Measurements from ENCODE around the gene TMEM132A.
"Not testable (repeated sequence)": the region's sequence is repeated elsewhere in the genome, so short reads cannot be mapped to it uniquely, and the experiment has no call there.

TMEM132A gene

DNA sequence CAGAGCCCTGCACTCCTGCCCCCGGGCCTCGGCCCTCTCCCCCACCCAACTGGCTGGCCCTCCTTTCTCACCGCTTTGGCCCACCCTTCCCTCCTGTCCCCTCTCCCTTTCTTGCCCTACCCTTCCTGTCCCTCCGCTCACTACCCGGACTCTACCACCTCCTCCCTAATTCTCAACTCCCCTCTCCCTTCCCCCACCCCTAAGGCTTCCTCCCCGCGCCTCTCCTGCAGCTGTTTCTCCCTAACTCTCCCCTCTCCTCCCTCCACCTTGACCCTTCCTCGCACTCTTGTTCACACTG, 27.3 kb downstream of the TMEM132A start:
- intact Hi-C loops (cut with DNase I), result no loop called here
- no peak for DNase-seq

DNA sequence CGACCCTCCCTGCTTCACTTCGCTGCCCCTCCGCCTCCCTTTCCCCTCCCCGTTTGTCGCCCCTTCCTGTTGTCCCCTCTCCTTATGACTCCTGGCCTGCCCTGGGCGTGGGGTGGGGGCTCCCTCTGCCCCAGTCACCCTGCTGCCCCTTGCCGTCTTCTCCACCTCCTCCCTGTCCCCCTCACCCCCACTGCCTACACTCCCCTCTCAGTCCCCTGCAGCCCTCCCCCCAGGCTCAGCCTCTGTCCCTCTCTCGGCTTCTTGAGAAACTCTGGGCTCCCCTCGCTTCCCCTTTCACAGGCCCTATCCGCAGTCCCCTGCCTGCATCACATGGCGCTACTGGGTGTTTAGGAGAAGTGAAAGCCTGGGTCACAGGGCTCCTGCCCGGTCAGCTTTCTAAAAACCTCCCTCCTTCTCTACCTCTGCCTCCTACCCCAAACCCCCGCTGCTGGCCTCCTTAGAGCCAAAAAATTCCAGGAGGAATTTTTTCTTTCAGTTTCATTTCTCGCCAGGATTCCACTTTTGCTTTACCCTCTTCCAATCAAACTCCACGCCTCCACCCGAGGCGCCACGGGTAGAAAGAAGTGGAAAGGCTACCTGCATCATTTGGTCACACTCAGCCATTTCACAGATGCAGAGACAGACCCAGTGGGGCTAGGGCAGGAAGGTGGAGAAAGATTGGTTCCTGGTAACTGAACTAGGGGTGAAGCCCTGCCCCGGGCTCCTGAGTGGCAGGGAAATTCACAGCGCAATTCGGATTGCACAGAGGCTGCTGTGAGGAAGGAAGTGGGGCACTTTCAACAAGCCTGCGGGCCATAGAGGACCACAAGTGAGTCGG, 27.9 kb downstream of the TMEM132A start, which contains the start of gene SLC15A3:
TSS of gene SLC15A3 (minus strand) at position 273 of the 838 bp plus-strand sequence. CDS start 625 bp downstream, outside the sequence.
- DNase-seq, result peak in 6 of 10 donors; percentile 33 to 88 (median 44)
- intact Hi-C loops (cut with DNase I), result no loop called here

GRCh38 chr11:60952742-60953170, 28.5 kb downstream of the TMEM132A start:
- DNase-seq, result peak in 1 of 10 donors; percentile 63
- intact Hi-C loops (cut with DNase I), result no loop called here

DNA sequence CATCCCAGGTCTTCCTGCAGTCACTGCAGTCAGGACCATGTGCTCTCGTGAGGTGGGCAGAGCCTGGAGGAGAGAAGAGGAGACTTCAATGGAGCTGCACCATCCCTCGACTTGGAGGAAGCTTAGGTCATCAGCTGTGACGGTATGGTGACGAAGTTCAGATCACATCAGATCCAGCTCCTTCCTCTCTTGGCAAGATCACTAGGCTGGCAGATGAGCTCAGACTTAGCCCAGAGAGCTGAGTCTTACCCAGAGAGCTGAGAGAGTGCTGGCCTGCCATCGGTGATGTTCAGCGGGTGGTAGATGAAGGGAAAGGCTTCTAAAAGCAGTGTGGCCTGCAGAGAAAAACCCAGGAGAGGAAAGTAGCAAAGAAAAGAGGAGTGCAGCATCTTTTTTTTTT, 29.5 kb downstream of the TMEM132A start:
- intact Hi-C loops (cut with DNase I), result no loop called here
- DNase-seq, result no peak

DNA sequence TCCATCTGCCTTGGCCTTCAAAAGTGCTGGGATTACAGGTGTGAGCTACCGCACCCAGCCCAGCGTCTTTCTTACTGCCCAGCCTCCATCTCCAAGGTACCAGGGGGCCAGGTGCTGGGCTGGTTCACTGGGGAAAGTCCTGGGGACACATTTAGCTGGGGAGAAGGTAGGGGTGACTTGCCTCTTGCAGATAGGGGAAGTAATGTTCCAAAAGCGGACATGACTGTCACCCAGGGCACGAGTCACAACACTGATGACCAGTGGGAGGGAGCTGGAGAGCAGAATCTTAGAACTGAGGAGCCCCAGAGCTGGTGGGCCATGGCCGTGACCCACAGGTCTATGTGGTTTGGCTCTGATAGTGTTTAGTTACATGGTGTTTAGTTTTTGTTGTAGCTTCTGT, 30.2 kb downstream of the TMEM132A start:
- peak in 1 of 10 donors; percentile 32 for DNase-seq
- intact Hi-C loops (cut with DNase I), result no loop called here

DNA sequence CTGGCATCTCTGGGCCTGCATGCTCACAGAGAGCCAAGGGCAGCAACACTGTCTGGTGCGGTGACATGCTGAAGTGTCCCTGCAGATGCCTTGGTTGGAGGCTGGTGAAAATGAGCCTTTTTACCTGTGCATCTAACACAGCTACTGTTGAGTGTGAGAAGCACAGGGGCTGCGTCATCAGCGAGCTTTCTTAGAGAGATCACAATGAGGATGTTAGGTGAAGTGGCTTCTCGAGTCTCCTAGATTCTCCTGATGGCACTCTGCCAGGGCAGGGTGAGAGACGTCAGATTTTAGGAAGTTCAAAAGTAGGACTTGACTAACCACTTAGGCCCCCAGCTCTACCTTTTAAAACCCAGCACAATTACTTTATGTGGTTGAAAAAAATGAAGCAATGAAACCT, 31.3 kb downstream of the TMEM132A start:
- no peak for DNase-seq

DNA sequence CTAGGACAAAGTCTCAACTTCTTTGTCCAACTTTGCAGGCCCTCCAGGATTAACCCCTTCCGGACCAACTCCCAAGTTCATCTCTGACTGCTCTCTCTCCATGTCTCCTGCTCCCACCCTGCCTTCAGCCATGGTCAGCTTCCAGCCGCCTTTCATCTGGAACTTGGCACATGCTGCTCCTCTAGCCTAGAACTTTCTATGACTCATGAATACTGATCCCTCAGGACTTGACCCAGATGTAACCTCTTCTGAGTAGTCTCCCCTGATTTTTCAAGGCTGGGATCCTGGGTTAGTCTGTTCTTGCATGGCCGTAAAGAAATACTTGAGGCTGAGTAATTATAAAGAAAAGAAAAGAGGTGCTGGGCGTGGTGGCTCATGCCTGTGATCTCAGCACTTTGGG, 32.9 kb downstream of the TMEM132A start:
- no peak for DNase-seq
- intact Hi-C loops (cut with DNase I), result no loop called here

More for the DNA sequence above, 31.3 kb downstream of the TMEM132A start:
- intact Hi-C loops (cut with DNase I), result no loop called here

- DNase-seq, result no peak
- intact Hi-C loops (cut with DNase I), result no loop called here
Observed at GRCh38 chr11:60959431-60959830, 35.2 kb downstream of the TMEM132A start.

DNA sequence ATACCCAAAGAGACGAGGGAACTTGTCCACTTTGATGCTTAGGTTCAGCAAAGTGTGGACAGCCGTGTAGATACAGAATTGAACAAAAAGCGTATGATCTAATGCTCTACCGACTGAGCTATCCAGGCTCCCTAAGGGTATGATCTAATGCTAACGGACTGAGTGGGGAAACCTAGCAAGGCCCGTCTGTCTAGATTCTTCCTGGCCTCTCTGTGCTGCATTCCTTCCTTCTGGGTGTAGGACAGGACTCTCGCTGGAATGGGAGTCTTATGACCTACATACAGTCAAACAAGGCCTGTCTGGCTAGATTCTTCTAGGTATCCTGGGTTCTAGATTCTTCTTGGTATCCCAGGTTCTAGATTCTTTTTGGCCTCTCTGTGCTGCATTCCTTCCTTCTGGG, 36.1 kb downstream of the TMEM132A start:
- no peak for DNase-seq
- intact Hi-C loops (cut with DNase I), result no loop called here

DNA sequence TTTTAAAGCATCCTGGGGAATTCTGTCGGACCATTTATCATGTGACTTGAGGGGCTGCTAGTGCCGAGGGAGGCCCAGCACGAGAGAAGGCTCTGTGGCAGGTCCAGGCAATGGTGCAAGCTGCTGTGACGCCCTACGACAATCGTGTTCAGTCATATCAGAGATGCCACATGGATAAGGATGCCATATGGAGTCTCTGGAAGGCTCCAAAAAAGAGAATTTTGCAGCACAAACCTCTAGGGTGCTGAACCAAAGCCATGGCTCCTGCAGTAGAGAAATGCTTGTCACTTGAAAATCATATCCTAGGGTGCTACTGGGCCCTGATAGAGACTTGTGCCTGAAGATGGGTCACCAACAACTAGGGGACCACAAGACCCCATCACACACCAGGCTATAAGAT, 40.5 kb downstream of the TMEM132A start:
- DNase-seq, result peak in 1 of 10 donors; percentile 70
- intact Hi-C loops (cut with DNase I), result no loop called here

DNA sequence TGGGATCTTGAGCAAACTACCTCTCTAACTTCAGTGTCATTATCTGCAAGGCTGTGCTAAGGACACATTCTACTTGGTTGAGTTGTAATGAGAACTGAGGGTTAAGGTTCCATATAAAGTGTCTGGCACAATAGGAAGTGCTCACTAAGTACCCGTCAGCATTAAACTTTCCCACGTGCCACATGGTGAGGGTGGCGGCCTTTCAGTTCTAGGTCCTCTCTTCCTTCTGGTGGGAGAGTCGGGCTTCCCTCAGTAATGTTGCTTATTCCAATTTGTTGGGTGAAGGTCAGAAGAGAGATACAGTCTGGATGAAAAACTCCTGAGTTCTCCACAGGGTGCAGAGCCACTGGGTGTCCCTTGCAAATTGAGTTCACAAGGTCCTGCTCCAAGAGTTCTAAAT, 42.6 kb downstream of the TMEM132A start:
- no peak for DNase-seq
- intact Hi-C loops (cut with DNase I), result no loop called here

GRCh38 chr11:60968223-60968622, 44.0 kb downstream of the TMEM132A start:
- intact Hi-C loops (cut with DNase I), result no loop called here
- no peak for DNase-seq

GRCh38 chr11:60970369-60970774, 46.1 kb downstream of the TMEM132A start:
- intact Hi-C loops (cut with DNase I), result no loop called here

GRCh38 chr11:60970890-60971289, 46.6 kb downstream of the TMEM132A start:
- DNase-seq, result peak in 1 of 10 donors; percentile 53
- intact Hi-C loops (cut with DNase I), result no loop called here

More at GRCh38 chr11:60970369-60970774, 46.1 kb downstream of the TMEM132A start:
- peak in 7 of 10 donors; percentile 35 to 94 (median 54) for DNase-seq

DNA sequence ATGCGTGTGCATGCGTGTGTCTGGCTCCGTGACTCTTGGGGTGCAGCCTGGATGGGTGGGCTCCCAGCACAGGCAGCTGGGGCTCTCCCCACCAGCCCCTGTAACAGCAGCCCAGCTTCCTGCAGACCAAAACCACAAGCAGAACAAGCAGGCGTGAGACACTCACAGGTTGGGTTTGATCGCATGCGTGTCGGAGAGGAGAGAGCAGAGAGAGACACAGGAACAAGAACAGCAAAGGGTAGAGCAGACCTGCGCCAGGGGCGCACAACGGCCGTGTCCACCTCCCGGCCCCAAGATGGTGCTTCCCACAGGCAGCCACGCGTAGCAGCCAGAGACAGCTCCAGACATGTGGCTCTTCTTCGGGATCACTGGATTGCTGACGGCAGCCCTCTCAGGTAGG, 47.3 kb downstream of the TMEM132A start, which contains the start of gene CD6:
TSS of gene CD6 (plus strand) at position 161 of the 400 bp plus-strand sequence. CDS start at position 347, 186 bp downstream.
- DNase-seq, result peak in 1 of 10 donors; percentile 43
- intact Hi-C loops (cut with DNase I), result no loop called here

DNA sequence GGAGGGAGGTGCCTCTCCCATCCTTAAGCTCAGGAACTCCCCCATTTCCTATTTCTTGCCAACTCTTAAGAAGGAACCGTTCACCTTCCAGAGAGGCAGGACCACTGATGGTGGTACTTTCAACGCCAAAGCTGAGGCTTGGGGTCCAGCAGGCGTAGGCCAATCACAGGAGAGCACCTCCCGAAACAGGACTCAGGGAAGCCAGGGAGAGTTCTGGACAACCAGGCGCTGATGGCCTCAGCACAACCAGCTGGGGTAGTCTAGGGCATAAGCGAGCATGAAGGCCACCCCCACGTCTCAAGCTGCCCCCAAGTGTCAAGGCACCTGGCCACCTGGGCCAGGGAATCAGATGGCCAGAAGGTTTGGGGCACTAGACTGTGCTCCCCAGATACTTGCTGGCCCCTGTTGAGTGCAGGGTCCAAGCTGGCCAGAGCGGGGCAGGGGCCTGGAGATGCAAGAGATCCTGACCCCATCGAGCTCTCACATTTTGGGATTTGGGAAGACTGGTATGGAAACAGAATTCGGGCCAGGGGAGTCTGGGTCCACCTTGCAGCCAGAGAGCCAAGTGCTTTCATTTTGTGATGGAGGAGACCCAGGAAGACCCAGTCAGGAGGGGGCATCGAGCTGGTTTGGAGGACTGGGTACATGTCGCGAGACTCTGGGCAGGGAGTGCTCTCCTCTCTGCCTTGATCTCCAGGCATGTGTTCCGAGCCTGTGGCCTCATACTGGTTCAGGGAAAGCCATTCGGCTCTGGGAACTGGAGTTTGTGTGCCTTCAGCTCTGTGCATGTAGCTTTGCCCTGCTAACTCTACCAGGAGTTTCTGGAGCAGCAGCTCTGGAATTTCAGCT, 48.1 kb downstream of the TMEM132A start:
- DNase-seq, result peak in 1 of 10 donors; percentile 67
- intact Hi-C loops (cut with DNase I), result no loop called here

GRCh38 chr11:60973699-60974098, 49.4 kb downstream of the TMEM132A start:
- intact Hi-C loops (cut with DNase I), result no loop called here
- DNase-seq, result peak in 1 of 10 donors; percentile 60

DNA sequence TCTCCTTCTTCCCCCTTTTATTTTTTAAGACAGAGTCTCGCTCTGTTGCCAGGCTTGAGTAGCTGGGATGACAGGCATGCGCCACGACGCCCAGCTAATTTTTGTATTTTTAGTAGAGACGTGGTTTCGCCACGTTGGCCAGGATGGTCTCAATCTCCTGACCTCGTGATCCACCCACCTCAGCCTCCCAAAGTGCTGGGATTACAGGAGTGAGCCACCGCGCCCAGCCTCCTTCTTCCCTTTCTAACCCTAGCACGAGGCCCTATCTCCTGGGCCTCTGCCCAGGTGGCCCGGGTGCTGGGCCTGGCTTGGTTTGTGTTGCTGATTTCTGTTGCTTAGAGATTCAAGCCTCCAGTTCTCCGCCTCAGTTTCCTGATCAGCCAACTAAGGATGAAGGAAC, 50.1 kb downstream of the TMEM132A start:
- intact Hi-C loops (cut with DNase I); DNase-seq: not testable (repeated sequence)

GRCh38 chr11:60974726-60975125, 50.5 kb downstream of the TMEM132A start:
- DNase-seq, result peak in 5 of 10 donors; percentile 23 to 93 (median 55)
- intact Hi-C loops (cut with DNase I), result no loop called here

DNA sequence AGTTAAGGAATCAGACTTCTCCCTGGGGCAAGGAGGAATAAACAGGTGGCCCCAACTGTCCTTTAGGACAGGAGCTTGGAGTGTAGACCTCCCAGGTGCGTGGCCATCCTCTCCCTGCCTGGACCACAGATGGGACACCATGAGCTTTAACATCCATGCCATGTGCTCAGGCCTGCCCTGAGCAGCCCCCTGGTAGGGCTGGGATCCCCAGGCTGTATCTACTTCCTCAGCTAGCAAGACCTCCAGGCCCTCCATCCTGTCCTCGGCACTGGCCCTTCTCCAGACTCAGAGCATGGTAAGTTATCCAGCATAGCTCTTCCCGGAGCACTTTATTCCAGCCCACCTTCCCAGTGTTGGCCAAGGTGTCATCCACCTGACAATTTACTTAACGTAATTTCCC, 53.0 kb downstream of the TMEM132A start:
- intact Hi-C loops (cut with DNase I), result no loop called here
- peak in 1 of 10 donors; percentile 52 for DNase-seq

DNA sequence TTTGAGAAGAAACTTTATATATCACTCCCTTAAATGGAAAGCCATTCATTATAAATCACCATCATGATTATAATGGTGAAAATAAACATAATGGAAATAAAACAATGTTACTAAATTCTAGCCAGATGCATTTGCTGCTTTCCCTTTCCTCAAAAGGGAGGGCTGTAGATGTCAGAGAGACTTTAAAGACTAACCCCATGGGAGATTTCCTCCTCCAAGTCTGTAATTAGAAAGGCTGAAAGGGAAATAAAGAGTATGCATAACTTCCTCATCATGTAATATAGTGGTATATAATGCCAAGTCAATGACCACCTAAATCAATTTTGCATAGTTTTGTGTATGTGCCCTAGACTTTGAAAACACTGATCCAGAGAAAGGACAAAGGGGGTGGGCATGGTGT, 53.6 kb downstream of the TMEM132A start:
- no peak for DNase-seq
- intact Hi-C loops (cut with DNase I), result no loop called here
